Tibial artery (tissue), 4 donors: ENCODE measurements around the gene DHX38.

Source experiments
- DNase-seq, 2 donors: peaks; one replicate each; pipeline ENCODE4 v3.0.0-alpha.2; 2019
- H3K27ac ChIP-seq, 2 donors: fragments of 200-600 bp; sonication (generic) in 1 of 2; 1 replicate in 1 of 2; 2 replicates in 1 of 2; pipeline ENCODE4 v1.5.1; 2018 to 2019; ENCODE audit warnings: mild to moderate bottlenecking in 1 of 2
- H3K27me3 ChIP-seq, 2 donors: fragments of 200-600 bp; sonication (generic) in 1 of 2; one replicate each; pipeline versions ENCODE4 v1.5.1 to v1.6.0; 2016 to 2019
- H3K36me3 ChIP-seq, 3 donors: fragments of 200-600 bp; sonication (generic) in 2 of 3; one replicate each; pipeline ENCODE4 v1.5.1; 2016 to 2019; ENCODE audit warnings: mild to moderate bottlenecking in 2 of 3
- H3K4me1 ChIP-seq, 4 donors: fragments of 200-600 bp; sonication (generic) in 2 of 4; 1 replicate in 3 of 4; 2 replicates in 1 of 4; pipeline ENCODE4 v1.5.1; 2016 to 2019
- H3K4me3 ChIP-seq, 2 donors: fragments of 200-600 bp; sonication (generic) in 1 of 2; 1 replicate in 1 of 2; 2 replicates in 1 of 2; pipeline ENCODE4 v1.5.1; 2018 to 2019; ENCODE audit warnings: mild to moderate bottlenecking in 2 of 2
- H3K9me3 ChIP-seq, 3 donors: fragments of 200-600 bp; sonication (generic) in 1 of 3; one replicate each; pipeline ENCODE4 v1.5.1; 2016 to 2019
- CTCF ChIP-seq, 2 experiments: fragments of 200-600 bp in 1 of 2; fragments of 450-650 bp in 1 of 2; IDR thresholded peaks; one replicate each; pipeline ENCODE4 v1.5.1; 2017 to 2019; ENCODE audit warnings: antibody characterized with exemption in 2 of 2, mild to moderate bottlenecking in 1 of 2, moderate library complexity in 1 of 2
- intact Hi-C: fragments of 100-400 bp; cut with DNase I; formaldehyde crosslinking; loops from one replicate; pipeline ENCODE4 v1.15.0; 2023; ENCODE audit warnings: low total_unique reads

Gene DHX38

GRCh38 chr16:72122308-72122707, 28.7 kb downstream of the DHX38 start:
- intact Hi-C loops, result loop anchor here (10.0 kb wide), 1 partner anchor 342 kb away; no protein-coding TSS in a partner anchor

GRCh38 chr16:72122916-72123315, 29.3 kb downstream of the DHX38 start:
- Histone ChIP-seq H3K27ac (no peak overlapping the region), H3K36me3 (no peaks in the 10 kb centered on the region), H3K9me3 (no peaks in the 10 kb centered on the region), H3K4me1 (no peaks in the 10 kb centered on the region), H3K4me3 (no peak overlapping the region), H3K27me3 (no peaks in the 10 kb centered on the region)
- intact Hi-C loops, result loop anchor here (10.0 kb wide), 1 partner anchor 342 kb away; no protein-coding TSS in a partner anchor
- no peak for TF ChIP-seq CTCF (IDR thresholded peaks at IDR 0.05)
- no peak for DNase-seq

More at GRCh38 chr16:72122308-72122707, 28.7 kb downstream of the DHX38 start:
- TF ChIP-seq CTCF (IDR thresholded peaks at IDR 0.05), result no peak
- no peak for DNase-seq
- H3K9me3 ChIP-seq, result no peaks in the 10 kb centered on the region
- H3K4me3 ChIP-seq, result no peak overlapping the region
- no peaks in the 10 kb centered on the region for H3K36me3 ChIP-seq
- no peaks in the 10 kb centered on the region for H3K4me1 ChIP-seq
- no peaks in the 10 kb centered on the region for H3K27me3 ChIP-seq
- H3K27ac ChIP-seq, result no peak overlapping the region

GRCh38 chr16:72123426-72123825, 29.8 kb downstream of the DHX38 start:
- intact Hi-C loops, result loop anchor here (10.0 kb wide), 1 partner anchor 341 kb away; no protein-coding TSS in a partner anchor
- no peaks in the 10 kb centered on the region for H3K27me3 ChIP-seq

GRCh38 chr16:72124148-72124547, 30.5 kb downstream of the DHX38 start:
- H3K4me1 ChIP-seq, result no peaks in the 10 kb centered on the region
- H3K9me3 ChIP-seq, result no peaks in the 10 kb centered on the region
- no peak overlapping the region for H3K27ac ChIP-seq
- H3K36me3 ChIP-seq, result no peaks in the 10 kb centered on the region
- H3K27me3 ChIP-seq, result no peaks in the 10 kb centered on the region
- DNase-seq, result no peak
- TF ChIP-seq CTCF (IDR thresholded peaks at IDR 0.05), result no peak
- no peak overlapping the region for H3K4me3 ChIP-seq
- intact Hi-C loops, result loop anchor here (10.0 kb wide), 1 partner anchor 341 kb away; no protein-coding TSS in a partner anchor

More at GRCh38 chr16:72123426-72123825, 29.8 kb downstream of the DHX38 start:
- TF ChIP-seq CTCF (IDR thresholded peaks at IDR 0.05), result no peak
- DNase-seq, result no peak
- Histone ChIP-seq H3K4me3 (no peak overlapping the region), H3K27ac (no peak overlapping the region), H3K36me3 (no peaks in the 10 kb centered on the region), H3K4me1 (no peaks in the 10 kb centered on the region), H3K9me3 (no peaks in the 10 kb centered on the region)

GRCh38 chr16:72124761-72125634, 31.4 kb downstream of the DHX38 start:
- Histone ChIP-seq H3K36me3 (no peaks in the 10 kb centered on the region), H3K4me1 (no peaks in the 10 kb centered on the region), H3K27ac (no peak overlapping the region), H3K9me3 (no peaks in the 10 kb centered on the region), H3K27me3 (no peaks in the 10 kb centered on the region), H3K4me3 (no peak overlapping the region)
- intact Hi-C loops, result loop anchor here (10.0 kb wide), 1 partner anchor 340 kb away; no protein-coding TSS in a partner anchor
- peak in 1 of 2 donors; percentile 84 for DNase-seq
- peak; percentile 67 to 78 for TF ChIP-seq CTCF (IDR thresholded peaks at IDR 0.05)
